Measurements from ENCODE around the gene SALL3.

SALL3 gene

DNA sequence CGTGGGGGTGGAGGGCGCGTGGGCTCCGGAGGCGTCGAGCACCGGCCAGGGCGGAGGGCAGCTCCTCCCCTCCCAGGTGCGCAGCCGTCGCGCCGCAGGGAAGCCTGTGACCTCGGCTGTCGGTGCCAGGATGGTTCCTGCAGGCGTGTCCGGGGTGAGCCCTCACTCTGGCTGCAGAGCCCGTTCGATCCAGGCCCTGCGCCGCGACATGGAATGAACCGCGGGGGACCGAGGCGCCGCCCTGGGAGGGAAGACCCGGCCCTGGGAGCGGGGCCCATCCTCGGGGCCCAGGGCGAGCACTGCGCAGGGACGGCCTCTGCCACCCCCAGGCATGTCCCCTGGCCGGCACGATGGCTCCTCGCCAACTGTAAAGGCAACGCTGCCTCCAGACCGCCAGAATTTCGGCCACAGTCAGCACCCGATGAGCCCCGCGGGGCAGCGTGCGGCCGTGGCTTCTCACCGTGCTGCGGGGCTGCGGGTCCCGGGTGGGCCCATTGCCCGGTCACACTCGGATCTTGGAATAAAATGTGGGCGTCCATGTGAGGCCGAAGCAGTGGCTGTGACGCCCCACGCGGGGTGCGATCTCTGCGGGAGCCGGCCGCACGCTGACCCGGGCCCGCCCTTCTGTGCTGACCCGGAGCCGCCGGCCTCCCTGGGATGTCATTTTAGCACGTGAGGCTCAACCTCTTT is 26.6 kb downstream of the SALL3 start:
- no peak for DNase-seq (ENCODE audit: low read depth)

- no peak for DNase-seq (ENCODE audit: low read depth)
These were observed 27.8 kb downstream of the SALL3 start for GRCh38 chr18:79007440-79007839.

DNA sequence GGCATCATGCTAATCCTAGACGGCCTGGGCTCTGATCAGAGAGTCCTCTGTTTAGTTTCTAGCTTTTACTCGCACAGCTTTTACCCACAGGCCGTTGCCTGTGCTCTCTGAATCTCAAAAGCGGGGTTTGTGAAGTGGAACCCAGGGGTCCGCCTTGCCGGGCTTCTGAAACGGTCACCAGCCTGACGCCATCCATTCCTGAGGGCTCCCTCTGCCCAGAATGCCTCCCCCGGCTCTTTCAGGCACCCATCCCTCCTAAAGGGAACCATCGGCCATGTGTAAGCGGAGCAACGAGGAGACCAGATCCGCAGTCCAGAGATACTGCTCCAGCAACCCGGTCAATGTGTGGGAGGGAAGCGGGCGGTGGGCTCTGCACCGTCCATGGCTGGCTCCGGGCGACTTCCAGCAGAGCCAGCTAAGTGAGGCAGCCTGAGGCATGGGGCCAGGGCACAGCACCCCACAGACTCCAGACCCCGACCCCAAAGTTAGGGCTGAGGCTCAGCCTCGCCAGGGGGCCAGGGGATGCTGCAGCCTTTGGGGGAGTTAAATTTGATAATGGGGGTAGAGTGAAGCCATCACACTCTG is 28.8 kb downstream of the SALL3 start:
- no peak for DNase-seq (ENCODE audit: low read depth)

- no peak for DNase-seq (ENCODE audit: low read depth)
These were observed 31.2 kb downstream of the SALL3 start for GRCh38 chr18:79010802-79011201.

DNA sequence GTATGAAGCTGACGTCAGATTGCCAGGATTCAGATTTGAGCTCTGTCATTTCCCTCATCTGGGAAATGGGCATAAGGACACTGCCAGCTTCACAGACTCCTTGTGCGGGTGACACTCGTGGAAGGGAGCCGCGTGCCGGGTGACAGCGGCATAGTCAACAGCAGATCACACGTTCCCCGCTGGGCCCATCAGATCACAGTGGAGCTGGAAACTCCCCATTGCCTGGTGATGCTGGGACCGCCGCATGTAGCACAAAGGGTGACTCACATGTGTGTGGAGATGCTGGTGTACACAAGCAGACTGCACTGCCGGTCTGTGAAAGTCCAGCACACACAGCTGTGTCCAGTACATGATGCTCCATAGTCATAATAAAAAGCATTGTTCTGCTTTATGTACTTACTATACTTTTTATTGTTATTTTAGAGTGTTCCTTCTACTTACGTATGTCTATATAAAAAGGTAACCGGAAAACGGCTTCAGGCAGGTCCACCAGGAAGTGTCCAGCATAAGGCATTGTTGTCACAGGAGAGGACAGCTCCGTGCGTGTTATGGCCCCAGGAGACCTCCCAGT is 31.8 kb downstream of the SALL3 start:
- DNase-seq (ENCODE audit: low read depth) = no peak

- DNase-seq (ENCODE audit: low read depth) = no peak
These were observed 34.3 kb downstream of the SALL3 start for GRCh38 chr18:79013869-79014268.

- DNase-seq (ENCODE audit: low read depth) = no peak
These were observed 39.3 kb downstream of the SALL3 start for GRCh38 chr18:79018911-79019310.

DNA sequence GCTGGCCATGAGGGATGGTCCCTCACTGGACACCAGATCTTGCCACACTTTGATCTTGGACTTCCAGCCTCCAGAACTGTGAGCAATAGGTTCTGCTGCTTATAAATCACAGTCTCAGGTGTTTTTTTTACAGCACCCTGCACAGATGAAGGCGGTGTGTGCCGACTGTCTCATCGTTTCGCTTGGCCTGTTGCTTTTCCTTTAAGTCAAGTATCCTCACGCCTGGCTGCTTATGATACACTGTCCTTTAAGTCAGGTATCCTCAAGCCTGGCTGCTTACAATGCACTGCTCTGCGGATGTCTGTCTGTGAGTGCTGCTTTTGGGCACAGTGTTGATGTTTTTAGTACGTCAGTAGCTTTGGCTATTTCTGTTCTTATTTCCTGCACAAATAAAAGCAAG is 40.3 kb downstream of the SALL3 start:
- DNase-seq (ENCODE audit: low read depth) = no peak

DNA sequence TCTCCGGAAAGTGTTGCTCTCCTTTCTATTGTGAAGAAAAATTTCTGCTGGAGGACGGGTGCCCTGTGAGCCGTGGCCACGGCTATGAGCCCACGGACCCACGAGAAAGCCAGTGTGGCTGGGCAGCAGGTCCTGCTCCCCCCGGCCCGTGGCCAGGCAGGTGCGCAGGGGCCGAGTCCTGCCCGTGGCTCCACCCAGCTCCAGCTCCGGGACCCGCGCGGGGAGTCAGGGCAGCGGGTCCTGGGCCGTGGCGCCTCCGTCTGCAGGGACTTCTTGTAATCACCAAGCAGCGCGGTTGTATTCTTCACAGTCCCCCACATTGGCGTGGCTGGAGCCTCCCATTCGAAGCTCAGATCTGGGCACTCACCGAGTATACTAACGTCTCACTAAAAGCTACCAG is 43.0 kb downstream of the SALL3 start:
- no peak for DNase-seq (ENCODE audit: low read depth)

DNA sequence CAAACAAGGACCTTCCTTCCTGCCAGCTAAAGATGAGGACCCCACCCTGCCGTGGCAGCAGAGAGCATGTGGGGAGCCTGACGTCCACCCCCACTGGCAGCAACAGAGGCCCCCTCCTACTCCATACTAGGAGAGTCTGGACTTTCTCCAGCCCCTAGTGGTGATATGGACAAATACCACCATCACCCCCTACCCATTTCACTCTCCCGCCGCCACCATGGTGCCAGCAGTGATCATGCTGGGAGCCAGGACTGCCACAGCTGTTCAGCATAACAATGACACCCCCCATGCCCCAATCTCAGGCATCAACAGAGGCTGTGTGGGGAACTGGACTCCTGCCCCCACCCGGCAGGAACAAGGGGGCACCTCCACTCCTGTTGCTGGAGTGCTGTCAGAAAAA is 46.9 kb downstream of the SALL3 start:
- DNase-seq (ENCODE audit: low read depth) = no peak

- no peak for DNase-seq (ENCODE audit: low read depth)
These were observed 51.1 kb downstream of the SALL3 start for GRCh38 chr18:79030680-79031079.

DNA sequence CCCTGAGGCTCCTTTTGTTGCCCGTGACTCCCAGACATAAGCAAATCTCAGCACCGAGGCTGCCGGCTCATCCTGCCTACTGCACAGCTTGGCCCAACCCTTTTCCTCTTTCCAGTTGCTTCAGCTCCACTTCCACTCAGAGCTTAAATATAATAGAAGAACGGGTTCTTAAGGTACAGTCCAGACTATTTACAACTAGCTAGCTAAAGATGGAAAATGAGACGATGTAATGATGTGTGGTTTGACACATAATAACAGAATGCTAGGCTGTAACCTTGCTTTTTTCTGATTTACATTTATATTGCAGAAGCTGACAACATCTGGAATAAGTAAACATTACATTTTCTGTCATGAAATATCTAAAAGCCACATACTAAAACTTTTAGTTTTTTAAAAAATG is 62.7 kb downstream of the SALL3 start:
- DNase-seq (ENCODE audit: low read depth) = no peak

DNA sequence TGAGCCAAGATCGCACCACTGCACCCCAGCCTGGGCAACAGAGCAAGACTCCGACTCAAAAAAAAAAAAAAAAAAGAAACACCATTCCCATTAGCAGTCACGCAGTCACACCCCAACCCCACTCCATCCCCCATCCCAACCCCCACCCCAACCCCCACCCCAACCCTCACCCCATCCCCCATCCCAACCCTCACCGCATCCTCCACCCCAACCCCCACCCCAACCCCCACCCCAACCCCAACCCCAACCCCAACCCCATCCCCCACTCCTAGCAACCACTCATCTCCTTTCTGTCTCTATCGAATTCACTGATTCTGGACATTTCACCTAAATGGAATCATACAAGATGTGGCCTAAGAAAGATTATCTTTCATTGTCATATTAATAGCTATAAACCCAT is 63.7 kb downstream of the SALL3 start:
- DNase-seq (ENCODE audit: low read depth) = no peak

DNA sequence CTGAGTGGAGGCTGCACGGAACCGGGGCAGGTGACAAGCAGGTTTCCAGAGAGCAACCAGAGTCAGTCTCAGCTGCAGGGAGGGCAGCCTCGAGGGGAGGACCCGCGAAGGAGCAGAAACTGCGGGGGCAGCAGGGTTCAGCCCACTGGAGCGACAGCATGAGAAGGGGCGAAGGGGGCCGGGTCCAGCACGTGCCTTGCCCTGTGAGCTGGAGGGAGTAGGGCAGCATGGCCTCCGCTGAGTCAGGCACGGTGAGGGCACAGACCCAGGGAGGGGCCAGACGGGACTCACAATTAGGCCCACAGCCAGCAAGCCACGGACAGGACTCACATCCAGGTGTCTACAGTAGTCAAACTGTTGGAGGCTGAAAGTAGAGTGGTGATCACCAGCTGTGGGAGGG is 66.9 kb downstream of the SALL3 start:
- no peak for DNase-seq (ENCODE audit: low read depth)

DNA sequence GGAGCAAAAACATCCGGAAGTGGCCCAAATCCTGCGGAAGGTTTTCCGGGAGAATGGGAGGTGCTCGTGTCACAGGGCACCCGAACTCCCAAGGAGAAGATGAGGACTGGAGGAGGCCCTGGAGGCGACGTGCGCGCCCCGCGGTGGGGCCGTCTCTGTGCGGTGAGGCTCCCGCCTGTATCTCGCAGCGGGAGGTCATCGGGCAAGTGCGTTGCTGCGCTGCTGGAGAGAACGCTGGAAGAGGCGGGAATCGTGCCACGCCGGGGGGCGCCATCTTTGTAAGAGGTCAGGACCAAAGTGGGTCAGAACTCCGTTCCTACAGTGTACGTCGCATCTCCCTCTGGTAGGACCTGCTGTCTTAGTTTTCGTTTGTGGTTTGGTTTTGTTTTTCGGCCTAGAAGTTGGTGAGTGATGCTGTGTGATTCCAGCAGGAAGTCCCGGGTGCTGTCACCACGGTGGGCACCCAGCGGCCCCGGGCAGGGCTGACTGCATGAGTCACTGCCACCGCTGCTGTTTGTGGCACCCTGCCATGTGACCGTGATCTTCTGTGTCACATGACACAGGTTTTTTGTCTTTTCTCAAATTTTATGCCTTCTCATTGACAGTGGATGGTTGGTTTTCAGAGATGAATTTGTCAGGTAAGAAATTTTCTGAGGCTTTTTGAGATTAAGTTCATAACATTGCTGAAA is 68.1 kb downstream of the SALL3 start:
- no peak for DNase-seq (ENCODE audit: low read depth)

GRCh38 chr18:79048245-79048632 is 68.6 kb downstream of the SALL3 start:
- DNase-seq (ENCODE audit: low read depth) = no peak

DNA sequence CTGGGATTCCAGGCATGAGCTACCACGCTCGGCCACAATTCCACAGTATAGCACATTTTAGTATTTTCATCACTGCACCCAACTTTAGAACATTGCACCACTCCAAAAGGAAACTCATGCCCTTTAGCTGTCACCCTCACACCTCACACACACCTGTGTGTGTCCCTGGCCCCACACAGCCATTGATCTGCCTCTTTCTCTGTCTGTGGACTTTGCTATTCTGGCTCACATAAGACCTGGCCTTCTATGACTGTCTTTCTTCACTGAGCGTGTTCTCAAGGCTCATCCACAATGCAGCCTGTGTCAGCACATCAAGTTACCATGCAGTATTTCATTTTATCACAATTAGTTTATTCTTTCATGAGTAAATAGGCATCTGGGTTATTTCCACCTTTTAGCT is 69.9 kb downstream of the SALL3 start:
- DNase-seq (ENCODE audit: low read depth) = no peak
